ENCODE measurements around the gene KRT77. TPM values are rescaled to one million over a fixed set of nuclear protein-coding genes. Genes with fewer than 3 reads are reported as not detected.
"Not testable (repeated sequence)": the region's sequence is repeated elsewhere in the genome, so short reads cannot be mapped to it uniquely, and the experiment has no call there.

The KRT77 gene
- total and polyA plus RNA-seq, 2 donors (not counting 1 experiment from before 2014, with no cell fraction given), result not detected

GRCh38 chr12:52713960-52714886, 10.9 kb upstream of the KRT77 start:
- Histone ChIP-seq H3K9me3 (ENCODE audit: control insufficient read depth, insufficient read depth, low read depth, low read length) (no peaks in the 10 kb centered on the region), H3K36me3 (ENCODE audit: control insufficient read depth, insufficient read depth, low read length) (no peaks in the 10 kb centered on the region), H4K20me1 (ENCODE audit: control insufficient read depth, extremely low read depth, insufficient read depth, low read length) (no peaks in the 10 kb centered on the region), H3K27me3 (ENCODE audit: control insufficient read depth, insufficient read depth, low read length) (peaks cover 32% of the 10 kb centered on the region), H3K9ac (ENCODE audit: insufficient read depth, low read length) (no peak overlapping the region), H3K4me1 (ENCODE audit: control insufficient read depth, extremely low read depth, insufficient read depth, low read length) (no peaks in the 10 kb centered on the region), H3K79me2 (ENCODE audit: control insufficient read depth, insufficient read depth, low read length) (no peaks in the 10 kb centered on the region), H3K4me2 (ENCODE audit: extremely low read depth, insufficient read depth, low read length) (no peak overlapping the region), H2AFZ (ENCODE audit: low read length) (no peak overlapping the region), H3K27ac (ENCODE audit: insufficient read depth, low read length) (no peak overlapping the region), H3K4me3 (replicated peaks in 1 of 4; ENCODE audit: control extremely low read depth in 1 of 4, insufficient read depth in 1 of 4, low read depth in 3 of 4, low read length in 4 of 4) (no peak overlapping the region)
- DNase-seq (ENCODE audit: low read depth in 2 of 2), result no peak
- TF ChIP-seq CTCF (conservative IDR thresholded peaks at IDR 0.05 in 1 of 2, IDR thresholded peaks at IDR 0.05 in 1 of 2; ENCODE audit: low read depth in 1 of 2, low read length in 2 of 2), result no peak
- TF ChIP-seq EZH2 (IDR thresholded peaks at IDR 0.05; ENCODE audit: low read length, missing control alignments), result peak; percentile 69

- not testable (repeated sequence) for H3K79me2 ChIP-seq (ENCODE audit: control insufficient read depth, insufficient read depth, low read length); H3K9ac ChIP-seq (ENCODE audit: insufficient read depth, low read length); H3K4me2 ChIP-seq (ENCODE audit: extremely low read depth, insufficient read depth, low read length); H2AFZ ChIP-seq (ENCODE audit: low read length); H3K9me3 ChIP-seq (ENCODE audit: control insufficient read depth, insufficient read depth, low read depth, low read length); H4K20me1 ChIP-seq (ENCODE audit: control insufficient read depth, extremely low read depth, insufficient read depth, low read length); DNase-seq (ENCODE audit: low read depth in 2 of 2); H3K4me1 ChIP-seq (ENCODE audit: control insufficient read depth, extremely low read depth, insufficient read depth, low read length); H3K4me3 ChIP-seq (replicated peaks in 1 of 4; ENCODE audit: control extremely low read depth in 1 of 4, insufficient read depth in 1 of 4, low read depth in 3 of 4, low read length in 4 of 4); H3K36me3 ChIP-seq (ENCODE audit: control insufficient read depth, insufficient read depth, low read length); H3K27ac ChIP-seq (ENCODE audit: insufficient read depth, low read length)
- H3K27me3 ChIP-seq (ENCODE audit: control insufficient read depth, insufficient read depth, low read length), result peaks cover 32% of the 10 kb centered on the region
Observed at GRCh38 chr12:52712122-52712521, 8.8 kb upstream of the KRT77 start.

GRCh38 chr12:52710730-52711129, 7.4 kb upstream of the KRT77 start:
- no peak for TF ChIP-seq EZH2 (IDR thresholded peaks at IDR 0.05; ENCODE audit: low read length, missing control alignments)
- no peak for TF ChIP-seq CTCF (conservative IDR thresholded peaks at IDR 0.05 in 1 of 2, IDR thresholded peaks at IDR 0.05 in 1 of 2; ENCODE audit: low read depth in 1 of 2, low read length in 2 of 2)
- Histone ChIP-seq H3K27ac (ENCODE audit: insufficient read depth, low read length) (no peak overlapping the region), H3K27me3 (ENCODE audit: control insufficient read depth, insufficient read depth, low read length) (peaks cover 28% of the 10 kb centered on the region)

More at GRCh38 chr12:52710730-52711129, 7.4 kb upstream of the KRT77 start:
- H3K4me3 ChIP-seq (replicated peaks in 1 of 4; ENCODE audit: control extremely low read depth in 1 of 4, insufficient read depth in 1 of 4, low read depth in 3 of 4, low read length in 4 of 4), result no peak overlapping the region
- no peak overlapping the region for H3K9ac ChIP-seq (ENCODE audit: insufficient read depth, low read length)
- H2AFZ ChIP-seq (ENCODE audit: low read length), result no peak overlapping the region
- H3K4me1 ChIP-seq (ENCODE audit: control insufficient read depth, extremely low read depth, insufficient read depth, low read length), result no peaks in the 10 kb centered on the region
- H4K20me1 ChIP-seq (ENCODE audit: control insufficient read depth, extremely low read depth, insufficient read depth, low read length), result no peaks in the 10 kb centered on the region
- H3K9me3 ChIP-seq (ENCODE audit: control insufficient read depth, insufficient read depth, low read depth, low read length), result no peaks in the 10 kb centered on the region
- H3K36me3 ChIP-seq (ENCODE audit: control insufficient read depth, insufficient read depth, low read length), result no peaks in the 10 kb centered on the region
- no peaks in the 10 kb centered on the region for H3K79me2 ChIP-seq (ENCODE audit: control insufficient read depth, insufficient read depth, low read length)
- no peak for DNase-seq (ENCODE audit: low read depth in 2 of 2)
- no peak overlapping the region for H3K4me2 ChIP-seq (ENCODE audit: extremely low read depth, insufficient read depth, low read length)
